Uterus (tissue), 2 donors: ENCODE results near the gene CWF19L2.

Experiments
- POLR2A ChIP-seq, 2 donors: fragments of 450-650 bp; IDR thresholded peaks; one replicate each; pipeline ENCODE4 v1.6.1; 2016; ENCODE audit warnings: antibody characterized with exemption in 2 of 2, mild to moderate bottlenecking in 1 of 2, moderate library complexity in 1 of 2
- TF ChIP-seq, protein P1 (sequence below), 4 experiments: fragments of 200-600 bp in 2 of 4; fragments of 450-650 bp in 2 of 4; sonication (generic) in 2 of 4; IDR thresholded peaks; one replicate each; pipeline ENCODE4 v1.5.1; 2016 to 2019; ENCODE audit warnings: antibody characterized with exemption in 4 of 4, mild to moderate bottlenecking in 2 of 4, moderate library complexity in 1 of 4

DNA sequence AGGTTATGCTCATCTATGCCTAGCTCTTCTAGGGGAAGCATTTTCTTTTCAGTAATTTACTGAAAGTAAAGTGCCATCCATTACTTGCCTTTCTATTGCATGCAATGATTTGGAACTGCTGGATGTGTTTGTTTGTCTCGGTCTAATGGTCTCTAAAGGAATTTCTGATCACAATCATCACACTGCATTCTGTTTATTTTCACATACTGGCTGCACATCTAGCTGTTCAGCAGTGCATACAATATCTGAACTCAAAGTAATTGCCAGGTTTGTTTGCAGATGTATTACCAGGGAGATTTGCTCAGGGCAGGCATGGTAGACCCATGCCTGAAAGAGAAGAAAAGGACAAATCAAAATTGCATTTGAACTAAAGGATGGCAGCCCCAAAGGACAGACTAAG is 36.4 kb upstream of the CWF19L2 start:
- TF ChIP-seq, protein P1, sequence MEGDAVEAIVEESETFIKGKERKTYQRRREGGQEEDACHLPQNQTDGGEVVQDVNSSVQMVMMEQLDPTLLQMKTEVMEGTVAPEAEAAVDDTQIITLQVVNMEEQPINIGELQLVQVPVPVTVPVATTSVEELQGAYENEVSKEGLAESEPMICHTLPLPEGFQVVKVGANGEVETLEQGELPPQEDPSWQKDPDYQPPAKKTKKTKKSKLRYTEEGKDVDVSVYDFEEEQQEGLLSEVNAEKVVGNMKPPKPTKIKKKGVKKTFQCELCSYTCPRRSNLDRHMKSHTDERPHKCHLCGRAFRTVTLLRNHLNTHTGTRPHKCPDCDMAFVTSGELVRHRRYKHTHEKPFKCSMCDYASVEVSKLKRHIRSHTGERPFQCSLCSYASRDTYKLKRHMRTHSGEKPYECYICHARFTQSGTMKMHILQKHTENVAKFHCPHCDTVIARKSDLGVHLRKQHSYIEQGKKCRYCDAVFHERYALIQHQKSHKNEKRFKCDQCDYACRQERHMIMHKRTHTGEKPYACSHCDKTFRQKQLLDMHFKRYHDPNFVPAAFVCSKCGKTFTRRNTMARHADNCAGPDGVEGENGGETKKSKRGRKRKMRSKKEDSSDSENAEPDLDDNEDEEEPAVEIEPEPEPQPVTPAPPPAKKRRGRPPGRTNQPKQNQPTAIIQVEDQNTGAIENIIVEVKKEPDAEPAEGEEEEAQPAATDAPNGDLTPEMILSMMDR (IDR thresholded peaks at IDR 0.05): no peak
- TF ChIP-seq POLR2A (IDR thresholded peaks at IDR 0.05): no peak
